PFSK-1 (cell line): ENCODE results near the gene CD99. TPM values are rescaled to one million over a fixed set of nuclear protein-coding genes. Genes with fewer than 3 reads are reported as not detected.

Experiments
- FOXP2 ChIP-seq: optimal IDR thresholded peaks from 2 replicates; pipeline ENCODE3; 2011; ENCODE audit warnings: borderline replicate concordance, control low read depth, inconsistent platforms; ENCODE audit not compliant: insufficient read depth; ENCODE audit errors: extremely low read length, extremely low read depth
- POLR2AphosphoS5 ChIP-seq: IDR thresholded peaks from 2 replicates; pipeline ENCODE4 v1.6.1; 2012; ENCODE audit warnings: low read depth, mild to moderate bottlenecking, control low read depth, low read length, moderate library complexity
- REST ChIP-seq, 2 experiments: IDR thresholded peaks; 2 replicates each; pipeline versions ENCODE4 v1.6.1 to v1.8.0; 2011 to 2012; ENCODE audit warnings: low read depth in 2 of 2, low read length in 2 of 2, control low read depth in 1 of 2, inconsistent platforms in 1 of 2, mild to moderate bottlenecking in 1 of 2, moderate library complexity in 1 of 2; ENCODE audit not compliant: insufficient read depth in 1 of 2
- SIN3A ChIP-seq: IDR thresholded peaks from 2 replicates; pipeline ENCODE4 v1.6.1; 2012; ENCODE audit warnings: mild to moderate bottlenecking, low read length, moderate library complexity, borderline replicate concordance; ENCODE audit not compliant: insufficient read depth
- TAF1 ChIP-seq: IDR thresholded peaks from 2 replicates; pipeline ENCODE4 v1.6.1; 2012; ENCODE audit warnings: low read length, control low read depth, borderline replicate concordance; ENCODE audit not compliant: insufficient read depth
- polyA plus RNA-seq: library from polyadenylated mRNA; unstranded; fragments of >200 nt; gene quantifications from one replicate; pipeline ENCODE4 v1.2.1, GENCODE V29; 2012; ENCODE audit warnings: low read depth, missing spikeins; ENCODE audit not compliant: insufficient read length

Gene CD99
- polyA plus RNA-seq: 205 TPM

GRCh38 chrX:2690856-2691542, at the start of gene CD99:
TSS of gene CD99 (plus strand) at chrX:2691295. CDS start at chrX:2691361, 66 bp downstream.
- TF ChIP-seq FOXP2 (no peak), POLR2AphosphoS5 (no peak)

GRCh38 chrX:2642146-2642545, 48.9 kb upstream of the CD99 start:
- TF ChIP-seq TAF1 (no peak), SIN3A (no peak), POLR2AphosphoS5 (no peak), FOXP2 (no peak), REST (IDR thresholded peaks at IDR 0.05; ENCODE audit: insufficient read depth in 1 of 2, low read depth in 2 of 2, low read length in 2 of 2) (no peak)

- TF ChIP-seq TAF1 (no peak), REST (IDR thresholded peaks at IDR 0.05; ENCODE audit: insufficient read depth in 1 of 2, low read depth in 2 of 2, low read length in 2 of 2) (no peak), FOXP2 (no peak), SIN3A (no peak), POLR2AphosphoS5 (no peak)
Measured at GRCh38 chrX:2642791-2643190, 48.3 kb upstream of the CD99 start.

- no peak for TF ChIP-seq SIN3A
- TF ChIP-seq TAF1: no peak
- no peak for TF ChIP-seq REST (IDR thresholded peaks at IDR 0.05; ENCODE audit: insufficient read depth in 1 of 2, low read depth in 2 of 2, low read length in 2 of 2)
- no peak for TF ChIP-seq POLR2AphosphoS5
- no peak for TF ChIP-seq FOXP2
Measured at GRCh38 chrX:2643880-2644279, 47.2 kb upstream of the CD99 start.

GRCh38 chrX:2645563-2645962, 45.5 kb upstream of the CD99 start:
- no peak for TF ChIP-seq FOXP2
- no peak for TF ChIP-seq POLR2AphosphoS5
- no peak for TF ChIP-seq TAF1
- no peak for TF ChIP-seq SIN3A
- TF ChIP-seq REST (IDR thresholded peaks at IDR 0.05; ENCODE audit: insufficient read depth in 1 of 2, low read depth in 2 of 2, low read length in 2 of 2): no peak
